GM12878 (cell line): ENCODE results near the gene ZNF469. TPM values are rescaled to one million over a fixed set of nuclear protein-coding genes. Genes with fewer than 3 reads are reported as not detected.

ENCODE experiments used
- ATAC-seq: fragments of 200-7000 bp; cut with Tn5 transposase; 3 replicates; pipeline ENCODE4 v1.9.1; 2020; ENCODE audit warnings: mild to moderate bottlenecking, moderate library complexity
- BruUV-seq: library from RNA; stranded (reverse); fragments of 400-500 nt; replicated peaks from 2 replicates; lab custom pipeline; 2021; lab: Mats Ljungman, UMichigan
- CTCF ChIA-PET: fragments of 300-600 bp; sonication (Branson Sonifier 250); formaldehyde crosslinking; extraction: SDS; loops from one replicate; lab custom pipeline; 2021; ENCODE audit warnings: inconsistent platforms; lab: Yijun Ruan, JAX
- POLR2A ChIA-PET: fragments of 350-600 bp; formaldehyde crosslinking; extraction: SDS; loops from one replicate; lab custom pipeline; 2021; ENCODE audit warnings: inconsistent platforms; lab: Charles Lee
- RAD21 ChIA-PET: fragments of 300-600 bp; sonication (Branson Sonifier 250); formaldehyde crosslinking; loops from one replicate; lab custom pipeline; 2023; ENCODE audit warnings: antibody characterized with exemption; ENCODE audit not compliant: unreplicated experiment; lab: Charles Lee
- SMC1A ChIA-PET: fragments of 300-600 bp; sonication (Branson Sonifier 250); formaldehyde crosslinking; loops from one replicate; lab custom pipeline; 2023; ENCODE audit not compliant: unreplicated experiment, uncharacterized antibody; lab: Charles Lee
- DNase-seq: peaks from one replicate; pipeline ENCODE4 v3.0.0-alpha.2; 2011; ENCODE audit warnings: low read depth, low spot score
- FAIRE-seq: peaks from 3 replicates; lab custom pipeline; 2011; peaks lifted over from hg19 to GRCh38; lab: Jason Lieb, UNC
- H2AFZ ChIP-seq: 2 replicates; pipeline ENCODE4 v1.6.0; 2011; ENCODE audit warnings: low read depth, low read length, control low read depth; ENCODE audit not compliant: control insufficient read depth
- H3K27ac ChIP-seq: 2 replicates; pipeline ENCODE4 v1.5.1; 2011; ENCODE audit warnings: control low read depth; ENCODE audit not compliant: control insufficient read depth, insufficient read depth
- H3K27me3 ChIP-seq, 2 experiments: replicated peaks in 1 of 2; 2 replicates each; pipeline versions ENCODE4 v1.6.0 to v1.6.1; 2011; ENCODE audit warnings: low read length in 1 of 2; ENCODE audit not compliant: control insufficient read depth in 2 of 2, insufficient read depth in 2 of 2
- H3K36me3 ChIP-seq, 2 experiments: 2 replicates each; pipeline ENCODE4 v1.5.1; 2011; ENCODE audit warnings: low read length in 1 of 2; ENCODE audit not compliant: control insufficient read depth in 2 of 2, insufficient read depth in 2 of 2
- H3K4me1 ChIP-seq: 2 replicates; pipeline ENCODE4 v1.6.1; 2011; ENCODE audit warnings: mild to moderate bottlenecking, low read length, moderate library complexity, mixed read lengths; ENCODE audit not compliant: control insufficient read depth, insufficient read depth
- H3K4me2 ChIP-seq: 2 replicates; pipeline ENCODE4 v1.6.0; 2011; ENCODE audit warnings: control low read depth; ENCODE audit not compliant: control insufficient read depth, insufficient read depth
- H3K4me3 ChIP-seq: fragments of 200-600 bp; sonication (generic); 2 replicates; pipeline ENCODE4 v1.5.1; 2016
- H3K79me2 ChIP-seq: 2 replicates; pipeline ENCODE4 v1.6.0; 2011; ENCODE audit warnings: low read length; ENCODE audit not compliant: control insufficient read depth, insufficient read depth
- H3K9ac ChIP-seq: 2 replicates; pipeline ENCODE4 v1.8.0; 2011; ENCODE audit warnings: low read length, control low read depth, mixed read lengths; ENCODE audit not compliant: control insufficient read depth, insufficient read depth
- H3K9me3 ChIP-seq: replicated peaks from 3 replicates; pipeline ENCODE4 v1.5.1; 2011; ENCODE audit warnings: mild to moderate bottlenecking, low read length; ENCODE audit not compliant: control insufficient read depth, insufficient read depth
- H4K20me1 ChIP-seq: 2 replicates; pipeline ENCODE4 v1.6.0; 2011; ENCODE audit not compliant: control insufficient read depth, insufficient read depth
- LARP7 ChIP-seq: fragments of 450-650 bp; IDR thresholded peaks from 2 replicates; pipeline ENCODE4 v1.6.1; 2017; ENCODE audit warnings: mild to moderate bottlenecking
- PAX5 ChIP-seq: IDR thresholded peaks from 2 replicates; pipeline ENCODE4 v1.6.1; 2011; ENCODE audit warnings: low read depth, low read length, borderline replicate concordance
- POLR2A ChIP-seq: IDR thresholded peaks from 2 replicates; pipeline ENCODE4 v1.6.1; 2011; ENCODE audit warnings: low read depth, mild to moderate bottlenecking, low read length
- RAD51 ChIP-seq: fragments of 450-650 bp; IDR thresholded peaks from 2 replicates; pipeline ENCODE4 v1.6.1; 2016; ENCODE audit warnings: moderate library complexity, mild to moderate bottlenecking, inconsistent platforms
- STAT3 ChIP-seq: IDR thresholded peaks from 2 replicates; pipeline ENCODE4 v1.6.1; 2011; ENCODE audit warnings: low read depth, low read length, improper control_type of control experiment
- ZBTB33 ChIP-seq: fragments of 450-650 bp; IDR thresholded peaks from 2 replicates; pipeline ENCODE4 v1.6.1; 2017; ENCODE audit warnings: mild to moderate bottlenecking
- WGBS: methylation state at CpG from one replicate; pipeline ENCODE4 v1.1.6; 2016; ENCODE audit warnings: low lambda C conversion rate; ENCODE audit not compliant: insufficient replicate concordance, insufficient coverage; ENCODE audit errors: missing lambda C conversion rate; 5-methylcytosine and 5-hydroxymethylcytosine counted together
- in situ Hi-C: fragments of 300-500 bp; cut with MboI; formaldehyde crosslinking; loops from 9 replicates; pipeline ENCODE4 v1.14.3; 2018; ENCODE audit warnings: mixed read lengths
- intact Hi-C: fragments of 100-400 bp; cut with micrococcal nuclease; formaldehyde crosslinking; loops from one replicate; pipeline ENCODE4 v1.14.2; 2022; ENCODE audit not compliant: unreplicated experiment
- polyA plus RNA-seq, 11 experiments: library from polyadenylated mRNA; depleted of rRNA in 4 of 11; unstranded in 6 of 11; stranded (reverse) in 5 of 11; fragments of >200 nt; fragmentation: Nextera tagmentation in 4 of 11; fragmentation: Illumina TruSeq in 1 of 11; extraction: Ambion mirVana in 4 of 11; extraction: Trizol in 1 of 11; gene quantifications; 1 replicate in 1 of 11; 2 replicates in 10 of 11; pipeline versions ENCODE4 v1.2.1 to v1.2.3, GENCODE V29; 2011 to 2016; ENCODE audit warnings: inconsistent platforms in 2 of 11, missing spikeins in 2 of 11, low read depth in 1 of 11
- total RNA-seq, 4 experiments: library from RNA; depleted of rRNA in 3 of 4; stranded (reverse); fragments of >200 nt in 3 of 4; fragmentation: Illumina TruSeq in 1 of 4; extraction: Trizol in 1 of 4; gene quantifications; 2 replicates each; pipeline versions ENCODE4 v1.2.1 to v1.2.3, GENCODE V29; 2013 to 2021
- TF ChIP-seq, protein P1 (sequence below), 3 experiments: IDR thresholded peaks in 2 of 3; conservative IDR thresholded peaks in 1 of 3; 2 replicates each; pipeline ENCODE4 v1.5.1; 2011; ENCODE audit warnings: low read depth in 3 of 3, low read length in 3 of 3, mild to moderate bottlenecking in 3 of 3, control low read depth in 2 of 3, moderate library complexity in 2 of 3, inconsistent platforms in 1 of 3, mixed read lengths in 1 of 3; ENCODE audit not compliant: control insufficient read depth in 2 of 3, insufficient read depth in 1 of 3; ENCODE audit errors: extremely low read depth in 1 of 3
- TF ChIP-seq, protein P2 (sequence below): fragments of 450-650 bp; IDR thresholded peaks from 2 replicates; pipeline ENCODE4 v1.6.1; 2016; ENCODE audit warnings: mild to moderate bottlenecking
- TF ChIP-seq, protein P3 (sequence below): fragments of 450-650 bp; IDR thresholded peaks from 2 replicates; pipeline ENCODE4 v1.6.1; 2017; ENCODE audit warnings: mild to moderate bottlenecking, low read depth, inconsistent platforms; ENCODE audit not compliant: poor library complexity, severe bottlenecking

The ZNF469 gene
- total and polyA plus RNA-seq, 10 of the 15 experiments (the other 5 are each of a cell fraction or from before 2014, with no cell fraction given) = 0.01 to 0.21 (median 0.04) TPM; not detected in 3

DNA sequence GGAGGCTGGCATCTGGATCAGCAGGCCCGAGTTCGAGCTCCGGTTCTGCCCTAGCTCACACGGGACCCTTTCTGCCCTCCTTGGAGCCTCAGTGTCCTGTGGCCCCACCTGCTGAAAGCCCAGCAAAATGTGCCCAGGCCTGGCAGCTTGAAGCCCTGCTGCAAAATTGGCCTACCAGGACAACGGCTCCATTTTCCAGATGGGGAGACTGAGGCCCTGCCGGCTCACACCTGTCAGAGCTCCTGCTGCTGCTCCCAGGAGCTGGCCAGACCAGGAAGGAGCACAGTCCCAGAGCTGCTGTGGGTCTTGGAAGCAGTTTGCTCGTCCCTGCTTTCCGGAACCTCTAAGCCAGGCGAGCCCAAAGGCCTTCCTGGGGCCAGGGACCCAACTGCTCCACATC, 17.4 kb downstream of the ZNF469 start:
- SMC1A ChIA-PET = no interaction called here
- ATAC-seq = no peak
- no peak for TF ChIP-seq ZBTB33
- no peak for TF ChIP-seq STAT3
- TF ChIP-seq, protein P1, sequence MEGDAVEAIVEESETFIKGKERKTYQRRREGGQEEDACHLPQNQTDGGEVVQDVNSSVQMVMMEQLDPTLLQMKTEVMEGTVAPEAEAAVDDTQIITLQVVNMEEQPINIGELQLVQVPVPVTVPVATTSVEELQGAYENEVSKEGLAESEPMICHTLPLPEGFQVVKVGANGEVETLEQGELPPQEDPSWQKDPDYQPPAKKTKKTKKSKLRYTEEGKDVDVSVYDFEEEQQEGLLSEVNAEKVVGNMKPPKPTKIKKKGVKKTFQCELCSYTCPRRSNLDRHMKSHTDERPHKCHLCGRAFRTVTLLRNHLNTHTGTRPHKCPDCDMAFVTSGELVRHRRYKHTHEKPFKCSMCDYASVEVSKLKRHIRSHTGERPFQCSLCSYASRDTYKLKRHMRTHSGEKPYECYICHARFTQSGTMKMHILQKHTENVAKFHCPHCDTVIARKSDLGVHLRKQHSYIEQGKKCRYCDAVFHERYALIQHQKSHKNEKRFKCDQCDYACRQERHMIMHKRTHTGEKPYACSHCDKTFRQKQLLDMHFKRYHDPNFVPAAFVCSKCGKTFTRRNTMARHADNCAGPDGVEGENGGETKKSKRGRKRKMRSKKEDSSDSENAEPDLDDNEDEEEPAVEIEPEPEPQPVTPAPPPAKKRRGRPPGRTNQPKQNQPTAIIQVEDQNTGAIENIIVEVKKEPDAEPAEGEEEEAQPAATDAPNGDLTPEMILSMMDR (IDR thresholded peaks at IDR 0.05 in 2 of 3, conservative IDR thresholded peaks at IDR 0.05 in 1 of 3; ENCODE audit: control insufficient read depth in 2 of 3, extremely low read depth in 1 of 3, insufficient read depth in 1 of 3, low read depth in 3 of 3, low read length in 3 of 3) = no peak
- no peak for TF ChIP-seq LARP7
- TF ChIP-seq, protein P2, sequence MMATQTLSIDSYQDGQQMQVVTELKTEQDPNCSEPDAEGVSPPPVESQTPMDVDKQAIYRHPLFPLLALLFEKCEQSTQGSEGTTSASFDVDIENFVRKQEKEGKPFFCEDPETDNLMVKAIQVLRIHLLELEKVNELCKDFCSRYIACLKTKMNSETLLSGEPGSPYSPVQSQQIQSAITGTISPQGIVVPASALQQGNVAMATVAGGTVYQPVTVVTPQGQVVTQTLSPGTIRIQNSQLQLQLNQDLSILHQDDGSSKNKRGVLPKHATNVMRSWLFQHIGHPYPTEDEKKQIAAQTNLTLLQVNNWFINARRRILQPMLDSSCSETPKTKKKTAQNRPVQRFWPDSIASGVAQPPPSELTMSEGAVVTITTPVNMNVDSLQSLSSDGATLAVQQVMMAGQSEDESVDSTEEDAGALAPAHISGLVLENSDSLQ = no peak
- TF ChIP-seq, protein P3, sequence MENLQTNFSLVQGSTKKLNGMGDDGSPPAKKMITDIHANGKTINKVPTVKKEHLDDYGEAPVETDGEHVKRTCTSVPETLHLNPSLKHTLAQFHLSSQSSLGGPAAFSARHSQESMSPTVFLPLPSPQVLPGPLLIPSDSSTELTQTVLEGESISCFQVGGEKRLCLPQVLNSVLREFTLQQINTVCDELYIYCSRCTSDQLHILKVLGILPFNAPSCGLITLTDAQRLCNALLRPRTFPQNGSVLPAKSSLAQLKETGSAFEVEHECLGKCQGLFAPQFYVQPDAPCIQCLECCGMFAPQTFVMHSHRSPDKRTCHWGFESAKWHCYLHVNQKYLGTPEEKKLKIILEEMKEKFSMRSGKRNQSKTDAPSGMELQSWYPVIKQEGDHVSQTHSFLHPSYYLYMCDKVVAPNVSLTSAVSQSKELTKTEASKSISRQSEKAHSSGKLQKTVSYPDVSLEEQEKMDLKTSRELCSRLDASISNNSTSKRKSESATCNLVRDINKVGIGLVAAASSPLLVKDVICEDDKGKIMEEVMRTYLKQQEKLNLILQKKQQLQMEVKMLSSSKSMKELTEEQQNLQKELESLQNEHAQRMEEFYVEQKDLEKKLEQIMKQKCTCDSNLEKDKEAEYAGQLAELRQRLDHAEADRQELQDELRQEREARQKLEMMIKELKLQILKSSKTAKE = no peak
- TF ChIP-seq RAD51 = no peak
- no peak for TF ChIP-seq PAX5
- TF ChIP-seq POLR2A = no peak
- Histone ChIP-seq H3K4me1 (no peaks in the 10 kb centered on the region), H3K9ac (no peak overlapping the region), H3K27me3 (peaks cover 3% of the 10 kb centered on the region in 2 experiments; a peak in 3 of 4 replicates), H3K36me3 (no peaks in the 10 kb centered on the region), H3K79me2 (no peaks in the 10 kb centered on the region), H3K4me3 (no peak overlapping the region), H4K20me1 (no peaks in the 10 kb centered on the region), H2AFZ (no peak overlapping the region), H3K4me2 (no peak overlapping the region), H3K27ac (no peak overlapping the region), H3K9me3 (no peaks in the 10 kb centered on the region)
- DNase-seq = no peak
- 26% methylated on average over 9 of the region's 9 CpGs for whole genome bisulfite sequencing
- CTCF ChIA-PET = no interaction called here
- BruUV-seq = no TSS peak
- RAD21 ChIA-PET = no interaction called here
- POLR2A ChIA-PET = no interaction called here
- no peak for FAIRE-seq
- intact Hi-C loops (no loop called here), in situ Hi-C loops (no loop called here)
